ENCODE measurements around the gene MORF4L2.

MORF4L2 gene

DNA sequence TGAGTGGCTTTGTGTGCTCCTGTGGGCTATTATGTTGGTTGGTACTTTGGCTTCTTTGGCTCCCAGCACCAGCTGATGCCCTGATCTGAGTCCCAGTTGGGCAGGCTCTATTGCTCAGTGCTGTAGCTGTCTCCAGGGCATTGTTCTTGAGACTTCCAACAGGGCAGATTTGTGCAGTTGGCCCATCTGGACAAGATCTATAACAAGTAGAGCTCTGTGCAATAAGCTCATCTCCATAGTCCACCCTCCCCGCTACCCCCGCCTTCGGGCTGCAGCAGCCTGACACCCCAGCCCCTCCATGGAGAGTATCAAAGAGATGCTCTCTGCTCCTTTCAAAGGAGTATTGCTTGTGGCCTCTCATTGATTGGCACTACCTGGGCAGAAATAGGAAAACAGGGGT, 18.4 kb upstream of the MORF4L2 start:
- no peak for ATAC-seq (replicated peaks)
- Mint-ChIP-seq H3K36me3 (ENCODE audit: insufficient read depth) (no peaks in the 10 kb centered on the region), H3K27ac (no peak overlapping the region), H3K9me3 (no peaks in the 10 kb centered on the region), H3K4me3 (no peak overlapping the region), H3K4me1 (ENCODE audit: low read depth in 2 of 2) (no peaks in the 10 kb centered on the region), H3K27me3 (peaks cover 6 to 18% of the 10 kb centered on the region in 2 donors)
- DNase-seq, result no peak

DNA sequence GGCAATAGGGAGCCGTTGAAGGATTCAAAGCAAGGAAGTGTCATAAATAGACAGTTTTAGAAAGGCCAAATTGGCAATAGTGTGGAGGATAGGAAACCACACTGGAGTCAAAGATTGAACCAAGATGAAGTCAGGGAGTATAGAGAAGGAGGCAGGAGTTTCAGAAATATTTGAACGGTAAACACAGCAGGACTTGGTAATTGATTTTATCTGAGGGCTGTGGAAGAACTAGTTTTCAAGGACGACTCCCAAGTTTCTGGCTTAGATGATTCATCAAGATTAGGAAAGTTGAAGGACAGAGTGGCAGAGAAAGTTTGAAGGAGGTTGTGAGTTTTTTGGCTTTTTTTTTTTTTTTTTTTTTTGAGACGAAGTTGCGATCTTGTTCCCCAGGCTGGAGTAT, 12.7 kb upstream of the MORF4L2 start:
- Mint-ChIP-seq H3K9me3 (no peaks in the 10 kb centered on the region), H3K4me1 (ENCODE audit: low read depth in 2 of 2) (no peaks in the 10 kb centered on the region), H3K27me3 (peaks cover 8 to 20% of the 10 kb centered on the region in 2 donors), H3K36me3 (ENCODE audit: insufficient read depth) (no peaks in the 10 kb centered on the region), H3K4me3 (no peak overlapping the region), H3K27ac (no peak overlapping the region)
- ATAC-seq (replicated peaks) (no peak), DNase-seq (no peak)

GRCh38 chrX:103697687-103698086, 11.2 kb upstream of the MORF4L2 start:
- Mint-ChIP-seq H3K27ac (no peak overlapping the region), H3K4me3 (no peak overlapping the region), H3K36me3 (ENCODE audit: insufficient read depth) (no peaks in the 10 kb centered on the region), H3K9me3 (no peaks in the 10 kb centered on the region), H3K4me1 (ENCODE audit: low read depth in 2 of 2) (no peaks in the 10 kb centered on the region), H3K27me3 (peaks cover 8 to 20% of the 10 kb centered on the region in 2 donors)
- no peak for DNase-seq
- ATAC-seq (replicated peaks), result no peak

DNA sequence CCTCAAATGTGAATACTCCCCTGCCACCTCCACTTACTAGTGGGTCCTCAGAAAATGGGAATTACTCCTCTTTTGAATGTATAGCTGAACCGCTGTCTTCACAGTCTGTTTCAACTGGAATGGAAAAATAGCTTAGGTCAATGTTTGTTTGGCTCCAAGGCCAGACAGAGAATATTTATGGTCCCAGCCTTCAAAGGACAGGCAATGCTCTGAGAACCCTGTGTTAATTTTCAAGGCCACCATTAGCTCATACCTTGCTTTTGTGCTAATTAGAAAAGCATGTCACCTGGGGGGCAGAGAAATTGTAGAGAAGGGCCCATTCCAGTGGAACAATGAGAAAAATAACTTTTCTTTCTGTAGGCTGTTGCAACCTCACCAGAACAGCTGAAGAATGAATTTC, 4.6 kb upstream of the MORF4L2 start:
- Mint-ChIP-seq H3K36me3 (ENCODE audit: insufficient read depth) (no peaks in the 10 kb centered on the region), H3K9me3 (no peaks in the 10 kb centered on the region), H3K27me3 (no peaks in the 10 kb centered on the region), H3K4me1 (ENCODE audit: low read depth in 2 of 2) (no peaks in the 10 kb centered on the region), H3K27ac (no peak overlapping the region), H3K4me3 (no peak overlapping the region)
- DNase-seq, result no peak
- ATAC-seq (replicated peaks), result no peak

DNA sequence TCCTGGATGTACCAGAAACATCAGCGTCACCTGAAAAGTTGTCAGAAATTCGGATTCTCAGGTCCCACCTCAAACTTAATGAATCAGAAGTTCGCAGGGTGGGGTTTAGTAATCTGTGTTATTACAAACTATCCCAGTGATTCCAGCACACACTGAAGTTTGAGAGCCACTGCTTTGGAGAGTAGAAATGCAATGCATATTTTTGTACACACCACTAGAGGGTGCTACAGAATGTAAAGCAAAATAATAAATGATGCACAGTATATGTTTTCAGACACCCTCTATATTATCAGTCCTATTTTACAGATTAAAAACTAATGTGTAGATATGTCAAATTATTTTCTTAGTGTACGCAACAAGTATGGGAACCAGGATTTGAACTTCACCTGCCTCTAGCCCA, 2.4 kb upstream of the MORF4L2 start:
- H3K27me3 Mint-ChIP-seq, result no peaks in the 10 kb centered on the region
- peak overlapping the region in 1 of 2 donors; percentile 31 for H3K4me3 Mint-ChIP-seq
- no peak for ATAC-seq (replicated peaks)
- peaks cover 0 to under 1% of the 10 kb centered on the region in 2 donors for H3K4me1 Mint-ChIP-seq (ENCODE audit: low read depth in 2 of 2)
- peaks cover 8% of the 10 kb centered on the region for H3K36me3 Mint-ChIP-seq (ENCODE audit: insufficient read depth)
- no peak overlapping the region for H3K27ac Mint-ChIP-seq
- DNase-seq, result peak in 1 of 3 experiments; percentile 1
- no peaks in the 10 kb centered on the region for H3K9me3 Mint-ChIP-seq

DNA sequence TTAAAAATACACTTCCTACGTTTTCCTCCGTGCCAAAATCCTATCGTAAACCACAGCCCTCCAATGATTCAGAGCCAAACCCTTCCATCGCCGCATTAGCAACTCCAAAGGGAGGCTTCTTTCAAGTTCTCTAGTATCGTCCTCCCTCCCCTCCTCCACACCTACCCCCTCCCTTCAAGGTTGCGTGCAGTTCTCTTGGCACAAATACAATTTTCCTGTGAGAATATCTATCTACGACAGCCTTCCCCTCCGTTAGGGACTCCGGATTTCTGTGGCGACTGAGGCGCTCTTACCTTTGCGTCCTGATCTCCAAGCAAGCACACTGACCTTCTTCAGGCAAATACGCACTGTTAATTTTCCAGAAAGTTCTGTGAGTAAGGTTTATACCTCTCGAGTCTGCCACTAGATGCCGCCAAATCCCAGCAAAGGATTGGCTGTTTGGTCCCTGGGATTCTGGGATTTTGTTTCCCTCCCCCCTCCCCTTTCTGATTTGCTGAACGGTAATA, 1.2 kb upstream of the MORF4L2 start:
- H3K36me3 Mint-ChIP-seq (ENCODE audit: insufficient read depth), result peaks cover 19% of the 10 kb centered on the region
- H3K9me3 Mint-ChIP-seq, result no peaks in the 10 kb centered on the region
- no peak for ATAC-seq (replicated peaks)
- peaks cover 0 to 4% of the 10 kb centered on the region in 2 donors for H3K4me1 Mint-ChIP-seq (ENCODE audit: low read depth in 2 of 2)
- peak; percentile 21 to 40 (median 22) for DNase-seq
- H3K4me3 Mint-ChIP-seq, result no peak overlapping the region
- H3K27ac Mint-ChIP-seq, result no peak overlapping the region
- H3K27me3 Mint-ChIP-seq, result no peaks in the 10 kb centered on the region

GRCh38 chrX:103687073-103687695, 685 bp upstream of the MORF4L2 start:
- ATAC-seq (replicated peaks) (peak; percentile 62), DNase-seq (peak; percentile 84 to 86 (median 84))
- Mint-ChIP-seq H3K4me3 (no peak overlapping the region), H3K27me3 (no peaks in the 10 kb centered on the region), H3K9me3 (no peaks in the 10 kb centered on the region), H3K36me3 (ENCODE audit: insufficient read depth) (peaks cover 22% of the 10 kb centered on the region), H3K4me1 (ENCODE audit: low read depth in 2 of 2) (peaks cover 0 to 4% of the 10 kb centered on the region in 2 donors), H3K27ac (no peak overlapping the region)

- peaks cover 32% of the 10 kb centered on the region for H3K36me3 Mint-ChIP-seq (ENCODE audit: insufficient read depth)
- H3K9me3 Mint-ChIP-seq, result no peaks in the 10 kb centered on the region
- no peaks in the 10 kb centered on the region for H3K27me3 Mint-ChIP-seq
- peaks cover 0 to 4% of the 10 kb centered on the region in 2 donors for H3K4me1 Mint-ChIP-seq (ENCODE audit: low read depth in 2 of 2)
- no peak for ATAC-seq (replicated peaks)
- no peak overlapping the region for H3K4me3 Mint-ChIP-seq
- no peak overlapping the region for H3K27ac Mint-ChIP-seq
- DNase-seq, result no peak
These were observed 1.1 kb downstream of the MORF4L2 start for GRCh38 chrX:103685396-103685795.

DNA sequence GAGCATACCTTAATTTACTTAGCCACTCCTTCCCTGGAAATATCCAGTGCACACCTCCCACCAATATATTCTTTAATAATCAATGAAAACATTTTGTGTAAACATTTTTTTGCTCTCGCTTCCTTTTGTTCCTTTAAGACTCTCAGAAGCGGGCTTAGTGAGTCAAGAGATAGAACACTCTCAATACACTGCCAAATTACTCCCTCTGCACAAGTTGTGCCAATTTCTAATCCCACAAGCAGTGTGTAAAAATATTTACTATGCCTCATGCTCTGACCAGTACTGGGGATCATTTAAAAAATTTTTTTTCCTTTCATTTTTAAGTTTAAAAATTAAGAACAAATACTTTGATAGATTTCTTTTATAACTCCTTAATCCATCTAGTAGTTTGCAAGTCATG, 5.1 kb downstream of the MORF4L2 start:
- H3K36me3 Mint-ChIP-seq (ENCODE audit: insufficient read depth), result peaks cover 72% of the 10 kb centered on the region
- DNase-seq (no peak), ATAC-seq (replicated peaks) (no peak)
- H3K4me3 Mint-ChIP-seq, result no peak overlapping the region
- peaks cover 3 to 4% of the 10 kb centered on the region in 2 donors for H3K4me1 Mint-ChIP-seq (ENCODE audit: low read depth in 2 of 2)
- no peak overlapping the region for H3K27ac Mint-ChIP-seq
- no peaks in the 10 kb centered on the region for H3K27me3 Mint-ChIP-seq
- H3K9me3 Mint-ChIP-seq, result no peaks in the 10 kb centered on the region

DNA sequence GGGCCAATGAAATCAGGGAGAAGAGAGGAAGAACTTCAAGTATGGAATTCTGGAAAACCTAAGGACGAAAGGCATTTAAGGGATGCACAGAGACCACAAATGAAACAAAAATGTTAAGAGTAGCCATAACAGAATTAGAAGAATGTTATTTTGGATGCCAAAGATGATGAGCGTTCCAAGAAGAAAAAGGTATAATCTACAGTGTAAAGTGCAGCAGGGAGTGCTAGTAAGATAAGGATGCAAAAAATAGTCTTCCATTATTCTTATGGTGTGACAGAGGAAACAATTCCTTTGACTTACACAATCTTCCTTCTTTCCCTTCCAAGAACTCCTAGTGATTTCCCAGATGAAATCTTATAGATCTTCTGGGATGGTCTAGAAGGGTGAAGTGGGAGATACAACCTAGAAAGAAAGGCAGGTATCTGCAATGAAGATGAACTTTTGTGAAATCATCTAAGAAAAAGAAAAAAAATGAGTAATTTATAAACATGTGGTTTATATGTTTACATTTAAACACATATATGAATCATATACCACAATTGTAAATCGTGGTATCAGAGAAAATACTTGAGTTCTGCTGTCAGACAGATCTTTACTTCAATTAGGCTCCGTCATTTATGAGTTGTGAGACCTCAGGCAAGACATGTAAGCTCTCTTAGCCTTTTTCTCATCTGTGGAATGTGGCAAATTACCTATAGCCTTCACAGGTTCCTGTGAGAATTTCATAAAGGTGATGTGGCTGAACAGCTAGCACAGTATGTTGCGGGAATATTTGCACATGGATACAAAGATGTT, 8.1 kb downstream of the MORF4L2 start:
- H3K4me3 Mint-ChIP-seq, result no peak overlapping the region
- no peak for ATAC-seq (replicated peaks)
- peak overlapping the region in 1 of 2 donors; percentile 85 for H3K27ac Mint-ChIP-seq
- H3K36me3 Mint-ChIP-seq (ENCODE audit: insufficient read depth), result peaks cover 72% of the 10 kb centered on the region
- H3K9me3 Mint-ChIP-seq, result no peaks in the 10 kb centered on the region
- H3K4me1 Mint-ChIP-seq (ENCODE audit: low read depth in 2 of 2), result peaks cover 0 to 3% of the 10 kb centered on the region in 2 donors
- DNase-seq, result no peak
- no peaks in the 10 kb centered on the region for H3K27me3 Mint-ChIP-seq

GRCh38 chrX:103674531-103675454, 11.7 kb downstream of the MORF4L2 start:
- peaks cover 47% of the 10 kb centered on the region for H3K36me3 Mint-ChIP-seq (ENCODE audit: insufficient read depth)
- H3K27me3 Mint-ChIP-seq, result no peaks in the 10 kb centered on the region
- no peak for ATAC-seq (replicated peaks)
- peaks cover 0 to 3% of the 10 kb centered on the region in 2 donors for H3K4me1 Mint-ChIP-seq (ENCODE audit: low read depth in 2 of 2)
- DNase-seq, result no peak
- no peaks in the 10 kb centered on the region for H3K9me3 Mint-ChIP-seq
- H3K27ac Mint-ChIP-seq, result peak overlapping the region in 1 of 2 donors; percentile 10
- H3K4me3 Mint-ChIP-seq, result no peak overlapping the region

GRCh38 chrX:103669745-103670144, 16.8 kb downstream of the MORF4L2 start:
- DNase-seq (no peak), ATAC-seq (replicated peaks) (no peak)
- Mint-ChIP-seq H3K4me3 (no peak overlapping the region), H3K36me3 (ENCODE audit: insufficient read depth) (no peaks in the 10 kb centered on the region), H3K9me3 (no peaks in the 10 kb centered on the region), H3K27me3 (peaks cover 0 to under 1% of the 10 kb centered on the region in 2 donors), H3K27ac (no peak overlapping the region), H3K4me1 (ENCODE audit: low read depth in 2 of 2) (no peaks in the 10 kb centered on the region)
